Endothelial cell of umbilical vein (primary cell): ENCODE measurements around the gene KLF5. TPM values are rescaled to one million over a fixed set of nuclear protein-coding genes. Genes with fewer than 3 reads are reported as not detected.

Experiments used
- BruUV-seq: library from RNA; stranded (reverse); fragments of 400-500 nt; replicated peaks from 2 replicates; lab custom pipeline; 2021; lab: Mats Ljungman, UMichigan
- CTCF ChIA-PET: fragments of 300-600, 350-600 bp; sonication (Branson Sonifier 250); formaldehyde crosslinking; loops from one replicate; lab custom pipeline; 2021; ENCODE audit warnings: antibody characterized with exemption, inconsistent platforms; lab: Charles Lee
- POLR2A ChIA-PET: fragments of 300-600, 350-600 bp; sonication (Branson Sonifier 250); formaldehyde crosslinking; loops from one replicate; lab custom pipeline; 2021; ENCODE audit warnings: antibody characterized with exemption, inconsistent platforms; lab: Charles Lee
- DNase-seq: peaks from one replicate; pipeline ENCODE4 v3.0.0-alpha.2; 2011; ENCODE audit warnings: low read depth, low spot score
- FAIRE-seq: peaks from 2 replicates; lab custom pipeline; 2011; peaks lifted over from hg19 to GRCh38; lab: Jason Lieb, UNC
- H2AFZ ChIP-seq: 2 replicates; pipeline ENCODE4 v1.6.0; 2012; ENCODE audit warnings: low read depth, low read length, control low read depth, inconsistent platforms
- H3K27ac ChIP-seq: 2 replicates; pipeline ENCODE4 v1.5.1; 2011; ENCODE audit warnings: low read depth, mild to moderate bottlenecking, control low read depth, low read length, moderate library complexity; ENCODE audit not compliant: insufficient read depth
- H3K27me3 ChIP-seq, 2 experiments: 2 replicates each; pipeline versions ENCODE4 v1.6.0 to v1.6.1; 2011; ENCODE audit warnings: low read length in 2 of 2, mixed read lengths in 1 of 2; ENCODE audit not compliant: control insufficient read depth in 2 of 2, insufficient read depth in 2 of 2
- H3K36me3 ChIP-seq, 2 experiments: 2 replicates in 1 of 2; 3 replicates in 1 of 2; pipeline ENCODE4 v1.5.1; 2011; ENCODE audit warnings: low read length in 2 of 2, mild to moderate bottlenecking in 1 of 2, moderate library complexity in 1 of 2; ENCODE audit not compliant: control insufficient read depth in 2 of 2, insufficient read depth in 2 of 2; ENCODE audit errors: extremely low read depth in 1 of 2
- H3K4me1 ChIP-seq: 3 replicates; pipeline ENCODE4 v1.5.1; 2011; ENCODE audit warnings: mild to moderate bottlenecking, low read length; ENCODE audit not compliant: control insufficient read depth, insufficient read depth; ENCODE audit errors: extremely low read depth
- H3K4me2 ChIP-seq: 2 replicates; pipeline ENCODE4 v1.6.1; 2011; ENCODE audit warnings: low read length, control low read depth, mixed read lengths; ENCODE audit not compliant: insufficient read depth
- H3K4me3 ChIP-seq, 3 experiments: fragments of 200-600 bp in 1 of 3; sonication (generic), shearing (Covaris generic) in 1 of 3; replicated peaks in 1 of 3; 2 replicates each; pipeline ENCODE4 v1.5.1; 2011 to 2016; ENCODE audit warnings: control low read depth in 3 of 3, low read length in 3 of 3, mild to moderate bottlenecking in 2 of 3, inconsistent platforms in 1 of 3, low read depth in 1 of 3, moderate library complexity in 1 of 3; ENCODE audit not compliant: insufficient read depth in 1 of 3
- H3K79me2 ChIP-seq: 2 replicates; pipeline ENCODE4 v1.6.0; 2012; ENCODE audit warnings: low read length, inconsistent platforms; ENCODE audit not compliant: control insufficient read depth, insufficient read depth
- H3K9ac ChIP-seq: replicated peaks from 2 replicates; pipeline ENCODE3; 2011; ENCODE audit warnings: low read length, control low read depth; ENCODE audit not compliant: insufficient read depth; ENCODE audit errors: extremely low read depth
- H3K9me1 ChIP-seq: replicated peaks from 3 replicates; pipeline ENCODE4 v1.6.0; 2011; ENCODE audit warnings: mild to moderate bottlenecking, low read length; ENCODE audit not compliant: control insufficient read depth, insufficient read depth; ENCODE audit errors: extremely low read depth
- H3K9me3 ChIP-seq: replicated peaks from 2 replicates; pipeline ENCODE4 v1.5.1; 2012; ENCODE audit warnings: low read length, inconsistent platforms; ENCODE audit not compliant: control insufficient read depth, insufficient read depth
- H4K20me1 ChIP-seq: replicated peaks from 2 replicates; pipeline ENCODE3; 2011; ENCODE audit warnings: mild to moderate bottlenecking, low read length; ENCODE audit not compliant: control insufficient read depth, insufficient read depth; ENCODE audit errors: extremely low read depth
- EZH2 ChIP-seq: IDR thresholded peaks from 2 replicates; pipeline ENCODE4 v1.6.1; 2012; ENCODE audit warnings: borderline replicate concordance, low read depth, mild to moderate bottlenecking, moderate library complexity, low read length, inconsistent platforms; ENCODE audit not compliant: severe bottlenecking
- FOS ChIP-seq: IDR thresholded peaks from 2 replicates; pipeline ENCODE4 v1.6.1; 2011; ENCODE audit warnings: mild to moderate bottlenecking, low read length, moderate library complexity, borderline replicate concordance; ENCODE audit not compliant: insufficient read depth
- GATA2 ChIP-seq: IDR thresholded peaks from 2 replicates; pipeline ENCODE4 v1.7.0; 2011; ENCODE audit warnings: low read depth, mild to moderate bottlenecking, moderate library complexity, mixed read lengths, low read length; ENCODE audit not compliant: insufficient read length, insufficient read depth
- JUN ChIP-seq: IDR thresholded peaks from 2 replicates; pipeline ENCODE4 v1.6.1; 2011; ENCODE audit warnings: borderline replicate concordance, low read depth; ENCODE audit not compliant: insufficient read length, insufficient read depth
- MYC ChIP-seq: IDR thresholded peaks from one replicate; pipeline ENCODE4 v1.6.1; 2011; ENCODE audit warnings: mild to moderate bottlenecking, low read depth, low read length
- POLR2A ChIP-seq: IDR thresholded peaks from 2 replicates; pipeline ENCODE4 v1.6.1; 2012; ENCODE audit warnings: low read depth, mild to moderate bottlenecking, control low read depth, low read length
- POLR2AphosphoS5 ChIP-seq: IDR thresholded peaks from 2 replicates; pipeline ENCODE4 v1.6.1; 2012; ENCODE audit warnings: low read depth, mild to moderate bottlenecking, control low read depth, low read length, moderate library complexity; ENCODE audit not compliant: insufficient read depth
- dilution Hi-C: fragments of 300-500 bp; cut with MboI; formaldehyde crosslinking; loops from one replicate; pipeline ENCODE4 v1.15.0; 2019; ENCODE audit warnings: low sequenced_read_pairs; ENCODE audit not compliant: extremely low pct_ligation_motif_present
- intact Hi-C: fragments of 100-400 bp; cut with micrococcal nuclease; formaldehyde crosslinking; loops from one replicate; pipeline ENCODE4 v1.10.0; 2022
- polyA plus RNA-seq, 4 experiments: library from polyadenylated mRNA; depleted of rRNA in 3 of 4; stranded (reverse) in 3 of 4; unstranded in 1 of 4; fragments of >200 nt; gene quantifications; 2 replicates each; pipeline versions ENCODE4 v1.2.1 to v1.2.3, GENCODE V29; 2011 to 2012; ENCODE audit warnings: missing spikeins in 1 of 4
- total RNA-seq: library from RNA; stranded (reverse); gene quantifications from 2 replicates; pipeline ENCODE4 v1.2.3, GENCODE V29; 2021
- TF ChIP-seq, protein P1 (sequence below): IDR thresholded peaks from 2 replicates; pipeline ENCODE4 v1.6.1; 2011; ENCODE audit not compliant: insufficient read depth, insufficient read length
- TF ChIP-seq, protein P2 (sequence below), 2 donors: IDR thresholded peaks; 1 replicate in 1 of 2; 2 replicates in 1 of 2; pipeline ENCODE4 v1.5.1; 2011; ENCODE audit warnings: low read length in 2 of 2, mild to moderate bottlenecking in 2 of 2, moderate library complexity in 2 of 2, control low read depth in 1 of 2, inconsistent platforms in 1 of 2, low read depth in 1 of 2; ENCODE audit not compliant: insufficient read depth in 1 of 2; ENCODE audit errors: extremely low read depth in 1 of 2

The KLF5 gene
- total and polyA plus RNA-seq, 2 donors (not counting 3 experiments of a cell fraction or from before 2014, with no cell fraction given), result 1.7 to 4.0 TPM

DNA sequence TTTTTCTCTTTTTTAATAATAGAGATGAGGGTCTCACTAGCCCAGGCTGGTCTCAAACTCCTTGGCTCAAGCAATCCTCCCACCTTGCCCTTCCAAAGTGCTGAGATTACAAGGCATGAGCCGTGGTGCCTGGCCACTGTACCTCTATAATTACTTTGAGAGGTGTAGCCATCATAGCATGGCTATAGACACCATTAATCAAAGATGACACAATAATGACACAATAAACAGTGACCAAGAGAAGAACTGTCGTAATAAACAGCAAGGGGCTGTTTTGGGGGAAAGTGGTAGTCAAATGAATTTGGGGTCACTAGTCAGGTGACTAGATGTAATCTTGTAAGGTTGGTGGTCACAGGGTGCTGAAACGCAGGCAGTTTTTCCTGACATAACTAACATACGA, 30.4 kb downstream of the KLF5 start:
- Histone ChIP-seq H3K4me1 (peaks cover 10% of the 10 kb centered on the region), H3K4me2 (no peak overlapping the region), H3K4me3 (no peak overlapping the region), H3K27ac (no peak overlapping the region), H3K36me3 (no peaks in the 10 kb centered on the region), H3K9me3 (no peaks in the 10 kb centered on the region), H3K27me3 (no peaks in the 10 kb centered on the region), H3K9ac (no peak overlapping the region), H3K79me2 (no peaks in the 10 kb centered on the region), H4K20me1 (no peaks in the 10 kb centered on the region), H2AFZ (no peak overlapping the region), H3K9me1 (no peaks in the 10 kb centered on the region)
- intact Hi-C loops, result no loop called here
- FAIRE-seq, result no peak
- no peak for DNase-seq
- BruUV-seq, result no TSS peak
- POLR2A ChIA-PET, result no interaction called here
- TF ChIP-seq, protein P1, sequence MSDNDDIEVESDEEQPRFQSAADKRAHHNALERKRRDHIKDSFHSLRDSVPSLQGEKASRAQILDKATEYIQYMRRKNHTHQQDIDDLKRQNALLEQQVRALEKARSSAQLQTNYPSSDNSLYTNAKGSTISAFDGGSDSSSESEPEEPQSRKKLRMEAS, result no peak
- TF ChIP-seq MYC (no peak), EZH2 (no peak), POLR2A (no peak), JUN (no peak), POLR2AphosphoS5 (no peak), GATA2 (no peak), FOS (no peak)
- TF ChIP-seq, protein P2, sequence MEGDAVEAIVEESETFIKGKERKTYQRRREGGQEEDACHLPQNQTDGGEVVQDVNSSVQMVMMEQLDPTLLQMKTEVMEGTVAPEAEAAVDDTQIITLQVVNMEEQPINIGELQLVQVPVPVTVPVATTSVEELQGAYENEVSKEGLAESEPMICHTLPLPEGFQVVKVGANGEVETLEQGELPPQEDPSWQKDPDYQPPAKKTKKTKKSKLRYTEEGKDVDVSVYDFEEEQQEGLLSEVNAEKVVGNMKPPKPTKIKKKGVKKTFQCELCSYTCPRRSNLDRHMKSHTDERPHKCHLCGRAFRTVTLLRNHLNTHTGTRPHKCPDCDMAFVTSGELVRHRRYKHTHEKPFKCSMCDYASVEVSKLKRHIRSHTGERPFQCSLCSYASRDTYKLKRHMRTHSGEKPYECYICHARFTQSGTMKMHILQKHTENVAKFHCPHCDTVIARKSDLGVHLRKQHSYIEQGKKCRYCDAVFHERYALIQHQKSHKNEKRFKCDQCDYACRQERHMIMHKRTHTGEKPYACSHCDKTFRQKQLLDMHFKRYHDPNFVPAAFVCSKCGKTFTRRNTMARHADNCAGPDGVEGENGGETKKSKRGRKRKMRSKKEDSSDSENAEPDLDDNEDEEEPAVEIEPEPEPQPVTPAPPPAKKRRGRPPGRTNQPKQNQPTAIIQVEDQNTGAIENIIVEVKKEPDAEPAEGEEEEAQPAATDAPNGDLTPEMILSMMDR (IDR thresholded peaks at IDR 0.05; ENCODE audit: extremely low read depth in 1 of 2, insufficient read depth in 1 of 2, low read depth in 1 of 2, low read length in 2 of 2), result no peak
- CTCF ChIA-PET, result interaction anchor here (1.8 kb wide), 1 partner anchor 30 kb away, joined by 5 read pairs; the partner anchor contains the start of gene KLF5
- dilution Hi-C loops, result no loop called here
